Lower leg skin (tissue), 4 donors: Measurements from ENCODE around the gene ALG9. TPM values are rescaled to one million over a fixed set of nuclear protein-coding genes. Genes with fewer than 3 reads are reported as not detected.

Experiments
- DNase-seq, 2 donors: peaks; one replicate each; pipeline ENCODE4 v3.0.0-alpha.2; 2019; ENCODE audit warnings: low spot score in 2 of 2
- H3K4me3 ChIP-seq: fragments of 200-600 bp; sonication (generic); 2 replicates; pipeline ENCODE4 v1.5.1; 2017; ENCODE audit warnings: mild to moderate bottlenecking, low read depth; ENCODE audit not compliant: poor library complexity, severe bottlenecking
- POLR2A ChIP-seq, 2 donors: fragments of 450-650 bp; IDR thresholded peaks; one replicate each; pipeline ENCODE4 v1.6.1; 2016 to 2017; ENCODE audit warnings: antibody characterized with exemption in 2 of 2, mild to moderate bottlenecking in 1 of 2, moderate library complexity in 1 of 2
- WGBS, 2 donors: methylation state at CpG; one replicate each; pipeline ENCODE4 v1.1.5; 2018; 5-methylcytosine and 5-hydroxymethylcytosine counted together
- intact Hi-C: fragments of 100-400 bp; cut with DNase I; formaldehyde crosslinking; loops from one replicate; pipeline ENCODE4 v1.15.0; 2023; ENCODE audit warnings: low total_unique reads
- total RNA-seq, 4 donors: library from RNA; depleted of rRNA; stranded (reverse); fragments of >200 nt; gene quantifications; one replicate each; pipeline ENCODE4 v1.1.0, GENCODE V29; 2016
- TF ChIP-seq, protein P1 (sequence below), 3 donors: fragments of 450-650 bp; IDR thresholded peaks; one replicate each; pipeline ENCODE4 v1.5.1; 2016; ENCODE audit warnings: antibody characterized with exemption in 3 of 3, mild to moderate bottlenecking in 3 of 3, moderate library complexity in 2 of 3

The ALG9 gene
- total RNA-seq, 4 donors from 2014 or later: 24.4 to 38.1 (median 29.0) TPM

DNA sequence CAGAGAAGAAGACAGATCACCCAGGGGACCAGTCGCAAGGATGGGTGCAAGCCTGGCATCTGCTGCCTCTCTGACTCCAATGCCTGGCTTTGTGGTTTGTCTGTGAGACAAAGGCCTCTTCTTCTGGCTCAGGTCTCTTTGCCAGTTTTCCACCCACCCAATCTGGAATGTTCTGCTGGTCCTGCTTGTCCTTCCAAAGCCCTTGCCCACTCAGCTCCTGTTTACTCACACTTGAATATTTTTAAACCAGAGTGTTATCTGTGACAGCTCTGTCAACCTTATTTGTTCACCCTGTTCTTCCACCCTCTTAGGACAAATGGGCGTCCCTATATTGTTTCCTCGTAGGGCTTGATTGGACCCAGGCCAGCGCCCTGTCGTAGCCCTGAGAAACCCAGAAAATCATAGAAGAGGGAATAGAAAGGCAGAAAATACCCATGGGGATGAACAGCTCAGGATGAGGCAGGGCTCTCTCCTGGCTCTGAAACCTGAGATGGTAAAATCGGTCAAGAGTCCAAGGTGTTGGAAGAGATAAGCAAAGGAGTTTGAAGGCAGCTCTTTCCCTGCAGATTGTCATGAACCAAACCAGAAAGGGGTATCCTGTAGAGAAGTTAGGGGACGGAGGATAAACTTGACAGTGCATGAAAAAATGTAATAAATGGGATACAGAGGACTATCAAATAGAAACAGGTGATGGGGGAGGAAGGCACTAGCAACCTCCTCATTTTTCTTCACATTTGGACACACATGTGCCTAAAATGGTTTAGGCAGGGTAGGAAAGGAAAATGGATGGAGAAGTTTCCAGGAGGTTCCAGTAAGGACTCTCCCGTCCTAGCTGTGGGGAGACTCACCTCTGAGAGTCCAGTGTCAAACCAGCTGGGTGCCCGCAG, 39.5 kb upstream of the ALG9 start:
- DNase-seq: no peak
- 19 to 27% methylated on average over 9 of the region's 9 CpGs for WGBS, 2 donors
- H3K4me3 ChIP-seq: no peak overlapping the region
- intact Hi-C loops: loop anchor here (5.0 kb wide), 1 partner anchor 1191 kb away; no protein-coding TSS in a partner anchor
- no peak for TF ChIP-seq POLR2A (IDR thresholded peaks at IDR 0.05)
- TF ChIP-seq, protein P1, sequence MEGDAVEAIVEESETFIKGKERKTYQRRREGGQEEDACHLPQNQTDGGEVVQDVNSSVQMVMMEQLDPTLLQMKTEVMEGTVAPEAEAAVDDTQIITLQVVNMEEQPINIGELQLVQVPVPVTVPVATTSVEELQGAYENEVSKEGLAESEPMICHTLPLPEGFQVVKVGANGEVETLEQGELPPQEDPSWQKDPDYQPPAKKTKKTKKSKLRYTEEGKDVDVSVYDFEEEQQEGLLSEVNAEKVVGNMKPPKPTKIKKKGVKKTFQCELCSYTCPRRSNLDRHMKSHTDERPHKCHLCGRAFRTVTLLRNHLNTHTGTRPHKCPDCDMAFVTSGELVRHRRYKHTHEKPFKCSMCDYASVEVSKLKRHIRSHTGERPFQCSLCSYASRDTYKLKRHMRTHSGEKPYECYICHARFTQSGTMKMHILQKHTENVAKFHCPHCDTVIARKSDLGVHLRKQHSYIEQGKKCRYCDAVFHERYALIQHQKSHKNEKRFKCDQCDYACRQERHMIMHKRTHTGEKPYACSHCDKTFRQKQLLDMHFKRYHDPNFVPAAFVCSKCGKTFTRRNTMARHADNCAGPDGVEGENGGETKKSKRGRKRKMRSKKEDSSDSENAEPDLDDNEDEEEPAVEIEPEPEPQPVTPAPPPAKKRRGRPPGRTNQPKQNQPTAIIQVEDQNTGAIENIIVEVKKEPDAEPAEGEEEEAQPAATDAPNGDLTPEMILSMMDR (IDR thresholded peaks at IDR 0.05): no peak

DNA sequence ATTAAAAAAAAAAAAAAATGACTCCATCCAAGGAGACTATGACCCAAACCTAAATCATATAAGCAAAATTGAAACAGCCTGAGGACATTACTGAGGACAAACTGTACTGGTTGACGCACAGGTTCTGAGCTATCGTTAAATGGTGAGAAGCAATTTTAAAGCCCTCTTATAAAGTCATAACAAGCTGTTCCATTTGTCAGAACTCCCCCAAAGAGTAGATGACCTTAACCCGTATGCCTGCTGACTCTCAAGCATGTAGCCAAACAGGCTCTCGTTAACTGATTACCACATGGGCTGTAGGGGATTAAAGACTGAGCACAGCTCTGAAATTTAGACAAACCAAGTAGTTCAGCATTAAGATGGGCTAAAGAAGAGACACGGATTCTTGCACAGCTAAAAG, 38.0 kb upstream of the ALG9 start:
- no peak for TF ChIP-seq POLR2A (IDR thresholded peaks at IDR 0.05)
- TF ChIP-seq, protein P1 (IDR thresholded peaks at IDR 0.05): no peak
- intact Hi-C loops: no loop called here
- 40 to 46% methylated on average over 5 of the region's 5 CpGs for WGBS, 2 donors
- no peak overlapping the region for H3K4me3 ChIP-seq
- no peak for DNase-seq

DNA sequence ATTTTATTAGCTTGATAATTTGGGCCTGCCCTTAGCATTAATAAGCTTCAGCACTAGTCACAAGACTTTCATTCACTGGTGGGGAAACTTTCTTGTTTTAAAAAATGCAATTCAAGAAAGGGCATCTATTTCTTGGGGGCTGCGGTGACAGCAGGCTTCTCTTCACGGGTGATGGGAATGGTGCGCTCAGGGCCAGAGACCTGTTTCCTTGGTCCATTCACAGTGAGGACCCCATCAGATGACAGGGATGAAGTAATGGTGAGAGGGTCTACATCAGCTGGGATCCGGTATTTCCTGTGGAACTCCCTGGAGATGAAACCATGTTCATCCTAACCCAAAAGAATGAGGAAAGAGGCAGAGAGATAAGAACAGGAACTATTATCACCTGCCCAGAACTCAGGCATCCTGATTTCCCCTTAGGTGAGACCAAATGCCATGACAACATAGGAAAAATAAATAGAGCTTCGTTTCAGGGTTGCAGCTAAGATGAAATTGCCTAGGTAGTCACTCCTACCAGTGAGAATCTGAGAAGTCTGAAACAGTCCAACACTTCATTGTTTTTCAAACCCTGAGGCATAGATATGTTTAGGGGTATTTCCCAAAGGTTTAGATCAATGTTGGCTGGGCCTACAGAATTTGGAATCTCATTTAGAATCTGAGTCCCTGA, 37.4 kb upstream of the ALG9 start:
- TF ChIP-seq POLR2A (IDR thresholded peaks at IDR 0.05): no peak
- TF ChIP-seq, protein P1 (IDR thresholded peaks at IDR 0.05): no peak
- no peak for DNase-seq
- H3K4me3 ChIP-seq: no peak overlapping the region
- WGBS, 2 donors: 68 to 74% methylated on average over 5 of the region's 5 CpGs
- intact Hi-C loops: no loop called here

DNA sequence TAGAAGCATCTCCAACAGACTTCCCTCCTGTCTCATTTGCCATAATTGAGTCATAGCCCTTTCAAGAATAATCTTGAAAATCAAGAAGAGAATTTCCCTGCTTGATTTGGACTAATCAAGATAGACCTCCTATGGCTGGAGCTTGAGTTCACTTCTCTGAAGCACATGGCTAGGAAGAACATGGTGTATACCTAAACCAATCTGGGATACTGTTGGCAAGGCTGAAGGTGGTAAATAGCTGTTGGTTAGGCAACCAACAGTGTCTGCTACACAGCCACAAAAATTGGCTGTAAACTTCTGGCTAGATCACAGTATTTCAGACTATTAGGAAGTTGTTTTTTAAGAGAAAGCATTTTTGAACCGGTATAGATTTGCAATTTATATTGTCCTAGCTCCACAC, 35.3 kb upstream of the ALG9 start:
- WGBS, 2 donors: 59 to 81% methylated on average over 1 of the region's 1 CpG
- no peak for DNase-seq
- no peak overlapping the region for H3K4me3 ChIP-seq
- TF ChIP-seq, protein P1 (IDR thresholded peaks at IDR 0.05): no peak
- no peak for TF ChIP-seq POLR2A (IDR thresholded peaks at IDR 0.05)
- intact Hi-C loops: no loop called here

DNA sequence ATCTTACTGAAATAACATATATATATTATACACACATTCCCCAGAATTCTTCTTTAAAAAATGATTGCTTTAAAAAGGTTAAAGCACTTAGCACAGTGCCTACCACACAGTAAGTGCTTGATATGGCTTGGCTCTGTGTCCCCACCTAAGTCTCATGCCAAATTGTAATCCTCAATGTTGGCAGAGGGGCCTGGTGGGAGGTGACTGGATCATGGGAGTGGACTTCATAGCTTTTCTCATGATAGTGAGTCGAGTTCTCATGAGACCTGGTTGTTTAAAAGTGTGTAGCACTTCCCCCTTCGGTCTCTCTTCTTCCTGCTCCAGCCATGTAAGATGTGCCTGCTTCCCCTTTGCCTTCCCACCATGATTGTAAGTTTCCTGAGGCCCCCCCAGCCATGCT, 34.0 kb upstream of the ALG9 start:
- 38 to 41% methylated on average over 2 of the region's 2 CpGs for WGBS, 2 donors
- TF ChIP-seq POLR2A (IDR thresholded peaks at IDR 0.05): no peak
- TF ChIP-seq, protein P1 (IDR thresholded peaks at IDR 0.05): no peak
- DNase-seq: no peak

More for the DNA sequence above, 34.0 kb upstream of the ALG9 start:
- no peak overlapping the region for H3K4me3 ChIP-seq
- intact Hi-C loops: no loop called here
